SK-N-SH (cell line): ENCODE results near the gene PCBP4. TPM values are rescaled to one million over a fixed set of nuclear protein-coding genes. Genes with fewer than 3 reads are reported as not detected.

ENCODE experiments used
- CTCF ChIA-PET: fragments of 300-600, 350-600 bp; formaldehyde crosslinking; extraction: SDS; loops from one replicate; lab custom pipeline; 2021; lab: Yijun Ruan, JAX
- POLR2A ChIA-PET: fragments of 350-600 bp; sonication (Branson Sonifier 250); formaldehyde crosslinking; extraction: SDS; loops from one replicate; lab custom pipeline; 2020; ENCODE audit warnings: antibody characterized with exemption, inconsistent platforms; lab: Yijun Ruan, JAX
- DNase-seq: peaks from one replicate; pipeline ENCODE4 v3.0.0; 2012
- H2AFZ ChIP-seq: fragments of 200-600 bp; sonication (generic); 2 replicates; pipeline ENCODE4 v1.8.1; 2016; ENCODE audit warnings: antibody characterized with exemption, mild to moderate bottlenecking, low read depth
- H3F3A ChIP-seq: fragments of 200-600 bp; sonication (generic); replicated peaks from 2 replicates; pipeline ENCODE3; 2016; ENCODE audit warnings: antibody characterized with exemption, mild to moderate bottlenecking; ENCODE audit not compliant: insufficient read depth
- H3K27ac ChIP-seq, 2 experiments: fragments of 200-500 bp in 1 of 2; fragments of 200-600 bp in 1 of 2; sonication (Bioruptor generic) in 1 of 2; sonication (generic), shearing (Covaris generic) in 1 of 2; 2 replicates each; pipeline versions ENCODE4 v1.5.1 to v1.6.1; 2014 to 2016; ENCODE audit warnings: low read depth in 2 of 2, inconsistent platforms in 1 of 2, low read length in 1 of 2, mild to moderate bottlenecking in 1 of 2, mixed read lengths in 1 of 2
- H3K27me3 ChIP-seq: fragments of 200-600 bp; sonication (generic), shearing (Covaris generic); 2 replicates; pipeline ENCODE4 v1.6.1; 2016; ENCODE audit warnings: mixed run types; ENCODE audit not compliant: insufficient read depth
- H3K36me3 ChIP-seq, 2 experiments: fragments of 200-500 bp in 1 of 2; fragments of 200-600 bp in 1 of 2; sonication (Bioruptor generic) in 1 of 2; sonication (generic) in 1 of 2; replicated peaks in 1 of 2; 2 replicates each; pipeline versions ENCODE3 to v1.5.1; 2014 to 2016; ENCODE audit warnings: low read length in 1 of 2, mild to moderate bottlenecking in 1 of 2; ENCODE audit not compliant: insufficient read depth in 2 of 2, control insufficient read depth in 1 of 2
- H3K4me1 ChIP-seq, 2 experiments: fragments of 200-500 bp in 1 of 2; fragments of 200-600 bp in 1 of 2; sonication (Bioruptor generic) in 1 of 2; sonication (generic), shearing (Covaris generic) in 1 of 2; 2 replicates each; pipeline versions ENCODE4 v1.5.1 to v1.6.1; 2014 to 2016; ENCODE audit warnings: low read depth in 1 of 2, low read length in 1 of 2, mixed run types in 1 of 2; ENCODE audit not compliant: insufficient read depth in 2 of 2, control insufficient read depth in 1 of 2
- H3K4me2 ChIP-seq: fragments of 200-600 bp; sonication (generic), shearing (Covaris generic); 2 replicates; pipeline ENCODE4 v1.6.1; 2017; ENCODE audit warnings: mixed run types
- H3K4me3 ChIP-seq, 2 experiments: fragments of 200-500 bp in 1 of 2; fragments of 200-600 bp in 1 of 2; sonication (Bioruptor generic) in 1 of 2; sonication (generic), shearing (Covaris generic) in 1 of 2; 2 replicates each; pipeline versions ENCODE4 v1.5.1 to v1.8.1; 2014 to 2016; ENCODE audit warnings: low read depth in 2 of 2, inconsistent platforms in 1 of 2, low read length in 1 of 2, mild to moderate bottlenecking in 1 of 2, mixed read lengths in 1 of 2, moderate library complexity in 1 of 2
- H3K79me2 ChIP-seq: fragments of 200-600 bp; sonication (generic); 2 replicates; pipeline ENCODE4 v1.8.1; 2017; ENCODE audit warnings: mild to moderate bottlenecking; ENCODE audit not compliant: insufficient read depth
- H3K9ac ChIP-seq: fragments of 200-600 bp; sonication (generic); 2 replicates; pipeline ENCODE4 v1.6.1; 2017; ENCODE audit warnings: mixed run types
- H3K9me2 ChIP-seq: fragments of 200-600 bp; sonication (generic); 2 replicates; pipeline ENCODE4 v1.6.1; 2017; ENCODE audit warnings: mixed run types
- H3K9me3 ChIP-seq: fragments of 200-600 bp; sonication (generic); 2 replicates; pipeline ENCODE4 v1.6.1; 2017; ENCODE audit warnings: mixed run types, mild to moderate bottlenecking, moderate library complexity
- H4K20me1 ChIP-seq: fragments of 200-600 bp; sonication (generic); 2 replicates; pipeline ENCODE4 v1.6.1; 2017; ENCODE audit warnings: mild to moderate bottlenecking, mixed run types; ENCODE audit not compliant: insufficient read depth
- CHD2 ChIP-seq: fragments of 150-350 bp; IDR thresholded peaks from 2 replicates; pipeline ENCODE4 v1.6.1; 2018; ENCODE audit warnings: low read length; ENCODE audit not compliant: partially characterized antibody
- ELF1 ChIP-seq: IDR thresholded peaks from 2 replicates; pipeline ENCODE4 v1.4.0; 2012
- EP300 ChIP-seq, 2 experiments: IDR thresholded peaks; 2 replicates each; pipeline versions ENCODE4 v1.4.0 to v1.6.1; 2012; ENCODE audit warnings: borderline replicate concordance in 1 of 2, low read depth in 1 of 2, low read length in 1 of 2
- FOSL2 ChIP-seq: IDR thresholded peaks from 2 replicates; pipeline ENCODE4 v1.4.0; 2012; ENCODE audit warnings: low read depth, mild to moderate bottlenecking, moderate library complexity, borderline replicate concordance
- FOXJ3 ChIP-seq: sonication (generic); formaldehyde crosslinking; IDR thresholded peaks from 2 replicates; pipeline ENCODE4 v1.5.1; 2020; ENCODE audit warnings: mild to moderate bottlenecking, missing genetic modification reagents
- MEF2A ChIP-seq: IDR thresholded peaks from 2 replicates; pipeline ENCODE4 v1.4.0; 2012; ENCODE audit warnings: low read depth, borderline replicate concordance
- NFIC ChIP-seq: IDR thresholded peaks from 2 replicates; pipeline ENCODE4 v1.4.0; 2012; ENCODE audit warnings: borderline replicate concordance
- NRF1 ChIP-seq: IDR thresholded peaks from 2 replicates; pipeline ENCODE4 v1.6.1; 2012; ENCODE audit warnings: low read depth, mild to moderate bottlenecking, low read length
- POLR2AphosphoS5 ChIP-seq: IDR thresholded peaks from 2 replicates; pipeline ENCODE4 v1.6.1; 2012; ENCODE audit warnings: low read depth, low read length
- RAD21 ChIP-seq: IDR thresholded peaks from 2 replicates; pipeline ENCODE4 v1.6.1; 2012; ENCODE audit warnings: mild to moderate bottlenecking, low read length
- TAF1 ChIP-seq: IDR thresholded peaks from 2 replicates; pipeline ENCODE4 v1.6.1; 2012; ENCODE audit warnings: low read depth, mild to moderate bottlenecking, low read length, moderate library complexity, borderline replicate concordance
- TCF12 ChIP-seq: IDR thresholded peaks from 2 replicates; pipeline ENCODE4 v1.4.0; 2012
- WGBS: methylation state at CpG from one replicate; pipeline ENCODE4 v1.1.6; 2017; ENCODE audit warnings: low lambda C conversion rate; 5-methylcytosine and 5-hydroxymethylcytosine counted together
- polyA plus RNA-seq, 3 experiments: library from polyadenylated mRNA; depleted of rRNA; stranded (reverse); fragments of >200 nt; gene quantifications; 2 replicates each; pipeline ENCODE4 v1.2.3, GENCODE V29; 2012
- TF ChIP-seq, protein P1 (sequence below): IDR thresholded peaks from 2 replicates; pipeline ENCODE4 v1.4.0; 2012; ENCODE audit warnings: low read depth
- TF ChIP-seq, protein P2 (sequence below): fragments of 200-600 bp; sonication (generic); IDR thresholded peaks from 2 replicates; pipeline ENCODE4 v1.6.1; 2017; ENCODE audit warnings: antibody characterized with exemption, mild to moderate bottlenecking, moderate library complexity
- TF ChIP-seq, protein P3 (sequence below): IDR thresholded peaks from 2 replicates; pipeline ENCODE4 v1.6.1; 2012; ENCODE audit warnings: mild to moderate bottlenecking, low read depth, low read length, moderate library complexity
- TF ChIP-seq, protein P4 (sequence below): IDR thresholded peaks from 2 replicates; pipeline ENCODE4; 2012
- TF ChIP-seq, protein P5 (sequence below): fragments of 150-350 bp; IDR thresholded peaks from 2 replicates; pipeline ENCODE4 v1.6.1; 2016; ENCODE audit warnings: mild to moderate bottlenecking, low read depth, low read length

The PCBP4 gene
- polyA plus RNA-seq, 1 of the 3 experiments (the other 2 are of a cell fraction) = 97.4 TPM

DNA sequence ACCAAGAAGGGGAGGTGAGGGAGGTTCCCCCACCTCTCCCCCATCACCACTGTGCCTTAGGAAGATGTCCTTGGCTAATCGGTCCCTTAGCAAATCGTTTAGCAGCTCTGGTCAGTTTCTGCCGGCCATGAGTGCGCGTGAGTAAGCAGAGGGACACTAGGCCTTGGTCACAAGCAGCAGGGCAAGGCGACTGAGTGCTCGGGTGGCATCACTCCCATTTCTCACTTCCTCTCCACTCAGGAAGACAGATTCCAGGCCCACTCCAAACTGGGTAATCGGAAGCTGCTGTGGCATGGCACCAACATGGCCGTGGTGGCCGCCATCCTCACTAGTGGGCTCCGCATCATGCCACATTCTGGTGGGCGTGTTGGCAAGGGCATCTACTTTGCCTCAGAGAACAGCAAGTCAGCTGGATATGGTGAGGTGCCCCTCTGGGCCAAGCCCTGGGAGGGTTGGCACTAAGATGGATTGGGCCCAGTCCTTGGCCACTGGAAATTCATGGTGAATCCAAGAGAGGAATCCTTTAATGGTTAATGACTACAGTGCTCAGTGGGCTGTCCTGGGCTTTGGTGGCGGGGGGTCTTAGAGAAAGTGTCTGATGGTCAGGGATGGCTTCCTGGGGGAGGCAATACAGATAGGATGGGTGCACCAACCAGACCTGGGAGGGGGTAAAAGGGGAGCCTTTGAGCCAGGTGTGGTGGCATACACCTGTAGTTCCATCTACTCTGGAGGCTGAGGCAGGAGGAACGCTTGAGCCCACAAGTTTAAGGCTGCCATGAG is 21.1 kb downstream of the PCBP4 start:
- Histone ChIP-seq H3K9ac (no peak overlapping the region), H3K4me2 (no peak overlapping the region), H3K4me1 (peaks cover 11 to 14% of the 10 kb centered on the region in 2 experiments; a peak in 3 of 4 replicates), H3K4me3 (no peak overlapping the region), H3K9me3 (no peaks in the 10 kb centered on the region), H3K36me3 (peaks cover 0 to 2% of the 10 kb centered on the region in 2 experiments), H3K27ac (no peak overlapping the region), H4K20me1 (no peaks in the 10 kb centered on the region), H3K79me2 (peaks cover 5% of the 10 kb centered on the region), H3F3A (peaks cover under 1% of the 10 kb centered on the region), H3K27me3 (no peaks in the 10 kb centered on the region), H3K9me2 (no peaks in the 10 kb centered on the region), H2AFZ (no peak overlapping the region)
- WGBS = 90% methylated on average over 11 of the region's 14 CpGs
- DNase-seq = no peak
- TF ChIP-seq TAF1 (no peak), FOSL2 (no peak), POLR2AphosphoS5 (no peak), FOXJ3 (CRISPR knock-in tag) (no peak), RAD21 (no peak), TCF12 (no peak), NRF1 (no peak), MEF2A (no peak), EP300 (IDR thresholded peaks at IDR 0.05; ENCODE audit: borderline replicate concordance in 1 of 2, low read depth in 1 of 2, low read length in 1 of 2) (no peak), NFIC (no peak), CHD2 (no peak), ELF1 (no peak)
- TF ChIP-seq, protein P1, sequence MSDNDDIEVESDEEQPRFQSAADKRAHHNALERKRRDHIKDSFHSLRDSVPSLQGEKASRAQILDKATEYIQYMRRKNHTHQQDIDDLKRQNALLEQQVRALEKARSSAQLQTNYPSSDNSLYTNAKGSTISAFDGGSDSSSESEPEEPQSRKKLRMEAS = no peak
- TF ChIP-seq, protein P2, sequence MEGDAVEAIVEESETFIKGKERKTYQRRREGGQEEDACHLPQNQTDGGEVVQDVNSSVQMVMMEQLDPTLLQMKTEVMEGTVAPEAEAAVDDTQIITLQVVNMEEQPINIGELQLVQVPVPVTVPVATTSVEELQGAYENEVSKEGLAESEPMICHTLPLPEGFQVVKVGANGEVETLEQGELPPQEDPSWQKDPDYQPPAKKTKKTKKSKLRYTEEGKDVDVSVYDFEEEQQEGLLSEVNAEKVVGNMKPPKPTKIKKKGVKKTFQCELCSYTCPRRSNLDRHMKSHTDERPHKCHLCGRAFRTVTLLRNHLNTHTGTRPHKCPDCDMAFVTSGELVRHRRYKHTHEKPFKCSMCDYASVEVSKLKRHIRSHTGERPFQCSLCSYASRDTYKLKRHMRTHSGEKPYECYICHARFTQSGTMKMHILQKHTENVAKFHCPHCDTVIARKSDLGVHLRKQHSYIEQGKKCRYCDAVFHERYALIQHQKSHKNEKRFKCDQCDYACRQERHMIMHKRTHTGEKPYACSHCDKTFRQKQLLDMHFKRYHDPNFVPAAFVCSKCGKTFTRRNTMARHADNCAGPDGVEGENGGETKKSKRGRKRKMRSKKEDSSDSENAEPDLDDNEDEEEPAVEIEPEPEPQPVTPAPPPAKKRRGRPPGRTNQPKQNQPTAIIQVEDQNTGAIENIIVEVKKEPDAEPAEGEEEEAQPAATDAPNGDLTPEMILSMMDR = no peak
- TF ChIP-seq, protein P3, sequence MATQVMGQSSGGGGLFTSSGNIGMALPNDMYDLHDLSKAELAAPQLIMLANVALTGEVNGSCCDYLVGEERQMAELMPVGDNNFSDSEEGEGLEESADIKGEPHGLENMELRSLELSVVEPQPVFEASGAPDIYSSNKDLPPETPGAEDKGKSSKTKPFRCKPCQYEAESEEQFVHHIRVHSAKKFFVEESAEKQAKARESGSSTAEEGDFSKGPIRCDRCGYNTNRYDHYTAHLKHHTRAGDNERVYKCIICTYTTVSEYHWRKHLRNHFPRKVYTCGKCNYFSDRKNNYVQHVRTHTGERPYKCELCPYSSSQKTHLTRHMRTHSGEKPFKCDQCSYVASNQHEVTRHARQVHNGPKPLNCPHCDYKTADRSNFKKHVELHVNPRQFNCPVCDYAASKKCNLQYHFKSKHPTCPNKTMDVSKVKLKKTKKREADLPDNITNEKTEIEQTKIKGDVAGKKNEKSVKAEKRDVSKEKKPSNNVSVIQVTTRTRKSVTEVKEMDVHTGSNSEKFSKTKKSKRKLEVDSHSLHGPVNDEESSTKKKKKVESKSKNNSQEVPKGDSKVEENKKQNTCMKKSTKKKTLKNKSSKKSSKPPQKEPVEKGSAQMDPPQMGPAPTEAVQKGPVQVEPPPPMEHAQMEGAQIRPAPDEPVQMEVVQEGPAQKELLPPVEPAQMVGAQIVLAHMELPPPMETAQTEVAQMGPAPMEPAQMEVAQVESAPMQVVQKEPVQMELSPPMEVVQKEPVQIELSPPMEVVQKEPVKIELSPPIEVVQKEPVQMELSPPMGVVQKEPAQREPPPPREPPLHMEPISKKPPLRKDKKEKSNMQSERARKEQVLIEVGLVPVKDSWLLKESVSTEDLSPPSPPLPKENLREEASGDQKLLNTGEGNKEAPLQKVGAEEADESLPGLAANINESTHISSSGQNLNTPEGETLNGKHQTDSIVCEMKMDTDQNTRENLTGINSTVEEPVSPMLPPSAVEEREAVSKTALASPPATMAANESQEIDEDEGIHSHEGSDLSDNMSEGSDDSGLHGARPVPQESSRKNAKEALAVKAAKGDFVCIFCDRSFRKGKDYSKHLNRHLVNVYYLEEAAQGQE = no peak
- TF ChIP-seq, protein P4, sequence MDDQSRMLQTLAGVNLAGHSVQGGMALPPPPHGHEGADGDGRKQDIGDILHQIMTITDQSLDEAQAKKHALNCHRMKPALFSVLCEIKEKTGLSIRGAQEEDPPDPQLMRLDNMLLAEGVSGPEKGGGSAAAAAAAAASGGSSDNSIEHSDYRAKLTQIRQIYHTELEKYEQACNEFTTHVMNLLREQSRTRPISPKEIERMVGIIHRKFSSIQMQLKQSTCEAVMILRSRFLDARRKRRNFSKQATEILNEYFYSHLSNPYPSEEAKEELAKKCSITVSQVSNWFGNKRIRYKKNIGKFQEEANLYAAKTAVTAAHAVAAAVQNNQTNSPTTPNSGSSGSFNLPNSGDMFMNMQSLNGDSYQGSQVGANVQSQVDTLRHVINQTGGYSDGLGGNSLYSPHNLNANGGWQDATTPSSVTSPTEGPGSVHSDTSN = no peak
- TF ChIP-seq, protein P5, sequence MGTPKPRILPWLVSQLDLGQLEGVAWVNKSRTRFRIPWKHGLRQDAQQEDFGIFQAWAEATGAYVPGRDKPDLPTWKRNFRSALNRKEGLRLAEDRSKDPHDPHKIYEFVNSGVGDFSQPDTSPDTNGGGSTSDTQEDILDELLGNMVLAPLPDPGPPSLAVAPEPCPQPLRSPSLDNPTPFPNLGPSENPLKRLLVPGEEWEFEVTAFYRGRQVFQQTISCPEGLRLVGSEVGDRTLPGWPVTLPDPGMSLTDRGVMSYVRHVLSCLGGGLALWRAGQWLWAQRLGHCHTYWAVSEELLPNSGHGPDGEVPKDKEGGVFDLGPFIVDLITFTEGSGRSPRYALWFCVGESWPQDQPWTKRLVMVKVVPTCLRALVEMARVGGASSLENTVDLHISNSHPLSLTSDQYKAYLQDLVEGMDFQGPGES = no peak
- ChIA-PET CTCF (interaction anchor here (0.6 to 5.3 kb wide), 7 partner anchors 9 to 407 kb away, joined by 3 to 80 read pairs (median 5); partner anchors contain the start of genes ABHD14A, ABHD14B and GPR62), POLR2A (interaction anchor here (1.4 kb wide), 1 partner anchor 28 kb away, joined by 3 read pairs; the partner anchor contains the start of gene ABHD14B)
